Esophagus muscularis mucosa (tissue), 4 donors: Measurements from ENCODE around the gene DLX4. TPM values are rescaled to one million over a fixed set of nuclear protein-coding genes. Genes with fewer than 3 reads are reported as not detected.

Experiments
- DNase-seq: peaks from one replicate; pipeline ENCODE4 v3.0.0-alpha.2; 2017; ENCODE audit errors: extremely low spot score
- H3K27ac ChIP-seq, 4 donors: fragments of 200-600 bp; sonication (generic); replicated peaks in 1 of 4; 1 replicate in 3 of 4; 2 replicates in 1 of 4; pipeline ENCODE4 v1.5.1; 2016 to 2019; ENCODE audit warnings: mild to moderate bottlenecking in 1 of 4
- H3K27me3 ChIP-seq, 4 donors: fragments of 200-600 bp; sonication (generic); one replicate each; pipeline versions ENCODE4 v1.5.1 to v1.6.0; 2016 to 2019
- H3K36me3 ChIP-seq, 4 donors: fragments of 200-600 bp; sonication (generic); one replicate each; pipeline ENCODE4 v1.5.1; 2016 to 2019
- H3K4me1 ChIP-seq, 4 donors: fragments of 200-600 bp; sonication (generic); one replicate each; pipeline ENCODE4 v1.5.1; 2016 to 2019
- H3K4me3 ChIP-seq, 4 donors: fragments of 200-600 bp; sonication (generic); 1 replicate in 2 of 4; 2 replicates in 2 of 4; pipeline ENCODE4 v1.5.1; 2016 to 2019; ENCODE audit warnings: mild to moderate bottlenecking in 4 of 4, moderate library complexity in 1 of 4
- H3K9me3 ChIP-seq, 4 donors: fragments of 200-600 bp; sonication (generic); 1 replicate in 3 of 4; 2 replicates in 1 of 4; pipeline ENCODE4 v1.5.1; 2016 to 2019
- EP300 ChIP-seq: sonication (generic); formaldehyde crosslinking; IDR thresholded peaks from one replicate; pipeline ENCODE4 v1.6.1; 2017; ENCODE audit warnings: antibody characterized with exemption
- POLR2A ChIP-seq: fragments of 450-650 bp; IDR thresholded peaks from one replicate; pipeline ENCODE4 v1.6.1; 2017; ENCODE audit warnings: antibody characterized with exemption, moderate library complexity, mild to moderate bottlenecking, low read depth
- POLR2AphosphoS5 ChIP-seq, 2 donors: sonication (generic); formaldehyde crosslinking; IDR thresholded peaks; one replicate each; pipeline ENCODE4 v1.6.1; 2017; ENCODE audit warnings: antibody characterized with exemption in 2 of 2
- WGBS: methylation state at CpG from one replicate; pipeline ENCODE4 v1.1.5; 2018; 5-methylcytosine and 5-hydroxymethylcytosine counted together
- intact Hi-C: fragments of 100-400 bp; cut with DNase I; formaldehyde crosslinking; loops from one replicate; pipeline ENCODE4 v1.15.1; 2023
- total RNA-seq, 4 donors: library from RNA; depleted of rRNA; stranded (reverse); fragments of >200 nt; gene quantifications; one replicate each; pipeline versions ENCODE4 v1.1.0 to v1.2.1, GENCODE V29; 2016
- TF ChIP-seq, protein P1 (sequence below), 3 experiments: fragments of 200-600 bp in 2 of 3; fragments of 450-650 bp in 1 of 3; sonication (generic) in 2 of 3; IDR thresholded peaks; one replicate each; pipeline ENCODE4 v1.5.1; 2017 to 2019; ENCODE audit warnings: antibody characterized with exemption in 3 of 3, mild to moderate bottlenecking in 2 of 3, moderate library complexity in 1 of 3

DLX4 gene
- total RNA-seq, 4 donors from 2014 or later, result not detected

DNA sequence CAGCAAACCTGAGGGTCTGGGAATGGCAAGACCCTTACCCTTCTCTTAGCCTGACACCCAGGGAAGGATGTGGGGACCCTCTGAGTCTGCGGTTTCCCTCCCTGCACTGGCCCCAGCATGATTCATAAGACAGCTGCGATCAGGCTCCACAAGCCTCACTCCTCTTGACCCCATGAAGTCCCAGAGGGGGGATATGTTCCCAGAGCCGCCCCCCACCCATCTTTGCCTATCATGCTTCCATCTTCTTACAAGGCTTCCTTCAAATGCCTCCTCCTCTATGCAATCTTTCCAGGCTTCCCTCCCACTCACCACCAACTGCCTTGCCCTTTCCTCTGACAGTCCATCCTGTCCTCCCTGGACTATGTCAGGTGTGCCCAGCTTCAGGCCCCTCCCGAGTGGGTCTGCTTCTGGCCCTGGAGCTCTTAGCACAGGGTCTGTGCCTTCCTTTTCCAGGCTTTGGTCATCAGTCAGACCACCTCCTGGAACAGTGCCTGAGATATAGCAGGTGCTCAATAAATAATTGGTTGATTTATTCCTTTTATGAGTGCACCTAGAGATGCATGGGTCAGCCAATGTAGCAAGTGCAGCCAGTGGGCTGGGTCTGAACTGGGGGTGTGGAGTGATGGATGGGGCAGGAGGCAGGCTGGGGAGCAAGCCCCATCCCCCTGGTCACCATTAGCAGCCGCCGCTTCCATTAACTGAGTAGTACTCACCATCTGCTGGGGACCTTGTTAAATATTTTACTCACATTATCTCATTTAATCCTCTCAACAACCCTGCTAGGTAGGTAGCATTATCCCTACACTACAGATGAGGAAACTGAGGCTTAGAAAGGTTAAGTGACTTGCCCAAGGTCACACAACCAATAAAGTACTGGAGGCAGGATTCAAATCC is 17.7 kb downstream of the DLX4 start:
- WGBS, result 63% methylated on average over 6 of the region's 6 CpGs
- Histone ChIP-seq H3K4me3 (no peak overlapping the region), H3K4me1 (peaks cover 0 to 13% (median 9%) of the 10 kb centered on the region in 4 donors), H3K9me3 (no peaks in the 10 kb centered on the region), H3K27me3 (peaks cover 0 to 99% (median 15%) of the 10 kb centered on the region in 4 donors), H3K36me3 (no peaks in the 10 kb centered on the region), H3K27ac (no peak overlapping the region)
- TF ChIP-seq, protein P1, sequence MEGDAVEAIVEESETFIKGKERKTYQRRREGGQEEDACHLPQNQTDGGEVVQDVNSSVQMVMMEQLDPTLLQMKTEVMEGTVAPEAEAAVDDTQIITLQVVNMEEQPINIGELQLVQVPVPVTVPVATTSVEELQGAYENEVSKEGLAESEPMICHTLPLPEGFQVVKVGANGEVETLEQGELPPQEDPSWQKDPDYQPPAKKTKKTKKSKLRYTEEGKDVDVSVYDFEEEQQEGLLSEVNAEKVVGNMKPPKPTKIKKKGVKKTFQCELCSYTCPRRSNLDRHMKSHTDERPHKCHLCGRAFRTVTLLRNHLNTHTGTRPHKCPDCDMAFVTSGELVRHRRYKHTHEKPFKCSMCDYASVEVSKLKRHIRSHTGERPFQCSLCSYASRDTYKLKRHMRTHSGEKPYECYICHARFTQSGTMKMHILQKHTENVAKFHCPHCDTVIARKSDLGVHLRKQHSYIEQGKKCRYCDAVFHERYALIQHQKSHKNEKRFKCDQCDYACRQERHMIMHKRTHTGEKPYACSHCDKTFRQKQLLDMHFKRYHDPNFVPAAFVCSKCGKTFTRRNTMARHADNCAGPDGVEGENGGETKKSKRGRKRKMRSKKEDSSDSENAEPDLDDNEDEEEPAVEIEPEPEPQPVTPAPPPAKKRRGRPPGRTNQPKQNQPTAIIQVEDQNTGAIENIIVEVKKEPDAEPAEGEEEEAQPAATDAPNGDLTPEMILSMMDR (IDR thresholded peaks at IDR 0.05), result no peak
- no peak for TF ChIP-seq POLR2A
- TF ChIP-seq POLR2AphosphoS5 (IDR thresholded peaks at IDR 0.05), result no peak
- no peak for TF ChIP-seq EP300
- DNase-seq, result no peak
- intact Hi-C loops, result no loop called here

DNA sequence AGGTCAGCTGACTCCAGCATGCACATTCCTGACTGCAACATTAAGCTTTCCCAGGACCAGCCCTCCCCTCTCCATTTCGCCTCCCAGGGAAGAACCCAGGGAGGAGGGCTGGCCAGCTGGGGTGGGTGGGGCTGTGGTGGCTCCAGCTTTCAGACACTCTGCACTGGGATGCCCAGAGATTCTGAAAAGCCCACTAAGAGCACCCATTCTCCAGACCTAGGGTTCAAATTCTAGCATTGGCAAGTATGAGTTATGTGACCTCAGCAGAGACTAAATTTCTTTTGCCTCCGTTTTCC is 18.2 kb downstream of the DLX4 start:
- H3K4me1 ChIP-seq, result peaks cover 0 to 13% (median 9%) of the 10 kb centered on the region in 4 donors
- WGBS, result 63% methylated on average over 2 of the region's 2 CpGs
- no peaks in the 10 kb centered on the region for H3K36me3 ChIP-seq
- intact Hi-C loops, result no loop called here
- H3K4me3 ChIP-seq, result no peak overlapping the region
- TF ChIP-seq EP300 (no peak), POLR2AphosphoS5 (IDR thresholded peaks at IDR 0.05) (no peak), POLR2A (no peak)
- TF ChIP-seq, protein P1 (IDR thresholded peaks at IDR 0.05), result no peak
- H3K9me3 ChIP-seq, result no peaks in the 10 kb centered on the region
- DNase-seq, result no peak
- no peak overlapping the region for H3K27ac ChIP-seq
- peaks cover 0 to 99% (median 16%) of the 10 kb centered on the region in 4 donors for H3K27me3 ChIP-seq

DNA sequence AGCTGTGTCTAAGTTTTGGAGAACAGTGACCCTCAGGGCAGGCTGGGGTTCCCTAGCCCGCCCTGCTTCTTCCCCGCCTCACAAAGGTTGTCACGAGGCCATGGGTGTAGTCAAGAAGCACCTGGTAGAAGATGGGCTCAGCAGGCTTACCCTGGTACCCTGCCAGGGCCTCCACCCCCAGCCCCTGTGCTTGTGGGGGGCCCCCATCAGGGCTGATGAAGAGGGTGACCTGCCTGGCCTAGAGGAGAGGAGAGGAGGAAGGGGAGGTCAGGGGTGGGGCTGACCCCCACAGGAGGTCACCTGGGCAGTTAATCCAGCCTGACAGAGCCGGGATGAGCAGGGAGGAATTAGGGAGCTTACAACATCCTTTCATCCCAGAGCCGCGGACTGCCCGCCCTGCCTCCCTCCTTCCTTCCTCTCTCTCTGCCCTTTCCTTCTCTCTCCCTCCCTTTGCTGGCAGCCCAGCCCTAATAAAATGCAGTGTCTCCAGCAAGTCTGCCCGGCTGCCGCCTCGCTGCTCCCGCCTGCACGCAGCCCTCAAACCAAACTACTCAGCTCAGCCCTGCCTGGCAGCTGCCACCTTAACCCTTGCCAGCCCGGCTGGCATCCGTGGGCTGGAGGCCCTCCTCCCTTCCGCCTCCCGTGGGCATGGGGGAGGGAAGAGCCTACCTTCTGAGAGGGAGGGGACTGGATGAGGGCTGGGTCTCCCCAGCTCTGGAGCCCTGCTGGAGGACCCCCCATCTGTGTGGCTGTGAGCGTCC is 18.9 kb downstream of the DLX4 start:
- Histone ChIP-seq H3K4me1 (peaks cover 0 to 16% (median 10%) of the 10 kb centered on the region in 4 donors), H3K27ac (no peak overlapping the region), H3K9me3 (no peaks in the 10 kb centered on the region), H3K36me3 (no peaks in the 10 kb centered on the region), H3K4me3 (no peak overlapping the region), H3K27me3 (peaks cover 0 to 100% (median 21%) of the 10 kb centered on the region in 4 donors)
- 6% methylated on average over 15 of the region's 17 CpGs for WGBS
- no peak for TF ChIP-seq POLR2A
- TF ChIP-seq, protein P1 (IDR thresholded peaks at IDR 0.05), result no peak
- no peak for TF ChIP-seq EP300
- no peak for TF ChIP-seq POLR2AphosphoS5 (IDR thresholded peaks at IDR 0.05)
- intact Hi-C loops, result no loop called here
- no peak for DNase-seq

DNA sequence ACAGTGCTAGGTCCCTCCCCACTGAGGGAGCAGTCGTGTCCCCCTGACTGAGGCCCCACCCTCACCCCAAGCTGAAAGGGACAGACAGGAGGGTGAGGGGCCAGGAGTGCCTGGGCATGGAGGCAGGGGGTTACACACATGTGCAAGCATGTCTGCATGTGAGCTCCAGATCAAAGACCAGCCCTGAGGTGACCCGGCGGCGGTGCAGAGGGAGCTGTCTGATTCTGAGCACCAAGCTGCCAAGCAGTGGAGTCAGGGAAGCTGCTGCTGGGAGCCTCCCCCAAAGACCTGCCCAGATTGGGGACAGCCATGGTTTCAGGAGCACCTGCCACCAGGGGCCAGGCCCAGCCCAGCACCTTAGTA is 20.5 kb downstream of the DLX4 start:
- Histone ChIP-seq H3K9me3 (no peaks in the 10 kb centered on the region), H3K36me3 (no peaks in the 10 kb centered on the region), H3K4me1 (peaks cover 14 to 32% (median 27%) of the 10 kb centered on the region in 4 donors), H3K27me3 (peaks cover 0 to 100% (median 30%) of the 10 kb centered on the region in 4 donors), H3K4me3 (no peak overlapping the region), H3K27ac (no peak overlapping the region)
- TF ChIP-seq POLR2A, result no peak
- TF ChIP-seq EP300, result no peak
- TF ChIP-seq, protein P1 (IDR thresholded peaks at IDR 0.05), result no peak
- no peak for TF ChIP-seq POLR2AphosphoS5 (IDR thresholded peaks at IDR 0.05)
- DNase-seq, result no peak
- intact Hi-C loops, result no loop called here
- 100% methylated on average over 1 of the region's 4 CpGs for WGBS
